ENCODE data around the gene CCDC38.
A peak's percentile ranks its signal among the peaks of the same experiment; 100 is the strongest.

The CCDC38 gene

GRCh38 chr12:95960241-95960640 lies 17.8 kb upstream of the CCDC38 start:
- no peak for DNase-seq (ENCODE audit: low spot score)

GRCh38 chr12:95959107-95959506 lies 16.7 kb upstream of the CCDC38 start:
- no peak for DNase-seq (ENCODE audit: low spot score)

- DNase-seq (ENCODE audit: low spot score) = peak; percentile 74
These were observed 14.2 kb upstream of the CCDC38 start for GRCh38 chr12:95956557-95957145.

GRCh38 chr12:95955549-95956159 lies 13.2 kb upstream of the CCDC38 start:
- DNase-seq (ENCODE audit: low spot score) = no peak

- no peak for DNase-seq (ENCODE audit: low spot score)
These were observed 10.6 kb upstream of the CCDC38 start for GRCh38 chr12:95953000-95953399.

GRCh38 chr12:95951515-95951914 lies 9.1 kb upstream of the CCDC38 start:
- DNase-seq (ENCODE audit: low spot score) = no peak

GRCh38 chr12:95949477-95950206 lies 7.2 kb upstream of the CCDC38 start:
- no peak for DNase-seq (ENCODE audit: low spot score)

- no peak for DNase-seq (ENCODE audit: low spot score)
These were observed 1.8 kb upstream of the CCDC38 start for GRCh38 chr12:95944108-95944704.

- peak; percentile 87 for DNase-seq (ENCODE audit: low spot score)
These were observed 972 bp upstream of the CCDC38 start, which contains the start of gene AMDHD1 for GRCh38 chr12:95943330-95943842. Gene AMDHD1, plus strand, starts transcription at chr12:95943331. Its CDS starts 68 bp downstream, at chr12:95943399.

GRCh38 chr12:95942101-95942523 lies 302 bp downstream of the CCDC38 start:
- DNase-seq (ENCODE audit: low spot score) = no peak

- DNase-seq (ENCODE audit: low spot score) = no peak
These were observed 1.9 kb downstream of the CCDC38 start for GRCh38 chr12:95940514-95940913.

GRCh38 chr12:95922231-95922630 lies 20.2 kb downstream of the CCDC38 start:
- DNase-seq (ENCODE audit: low spot score) = no peak

- no peak for DNase-seq (ENCODE audit: low spot score)
These were observed 23.3 kb downstream of the CCDC38 start for GRCh38 chr12:95919110-95919509.

- DNase-seq (ENCODE audit: low spot score) = peak; percentile 56
These were observed 24.0 kb downstream of the CCDC38 start for GRCh38 chr12:95918194-95918993.

GRCh38 chr12:95909871-95910270 lies 32.5 kb downstream of the CCDC38 start:
- DNase-seq (ENCODE audit: low spot score) = no peak

GRCh38 chr12:95908573-95908972 lies 33.8 kb downstream of the CCDC38 start:
- no peak for DNase-seq (ENCODE audit: low spot score)

GRCh38 chr12:95898081-95898480 lies 44.3 kb downstream of the CCDC38 start:
- no peak for DNase-seq (ENCODE audit: low spot score)

- DNase-seq (ENCODE audit: low spot score) = no peak
These were observed 45.6 kb downstream of the CCDC38 start for GRCh38 chr12:95896846-95897245.

GRCh38 chr12:95890958-95891357 lies 51.5 kb downstream of the CCDC38 start:
- DNase-seq (ENCODE audit: low spot score) = no peak

GRCh38 chr12:95887311-95887710 lies 55.1 kb downstream of the CCDC38 start:
- DNase-seq (ENCODE audit: low spot score) = no peak

GRCh38 chr12:95884998-95885397 lies 57.4 kb downstream of the CCDC38 start:
- DNase-seq (ENCODE audit: low spot score) = no peak

- DNase-seq (ENCODE audit: low spot score) = no peak
These were observed 59.5 kb downstream of the CCDC38 start for GRCh38 chr12:95882873-95883272.

All from ecto neural progenitor cell (in vitro differentiated cells).